Esophagus muscularis mucosa (tissue), 4 donors: Measurements from ENCODE around the gene SEPTIN5. TPM values are rescaled to one million over a fixed set of nuclear protein-coding genes. Genes with fewer than 3 reads are reported as not detected.

Experiments
- DNase-seq: peaks from one replicate; pipeline ENCODE4 v3.0.0-alpha.2; 2017; ENCODE audit errors: extremely low spot score
- H3K27ac ChIP-seq, 4 donors: fragments of 200-600 bp; sonication (generic); replicated peaks in 1 of 4; 1 replicate in 3 of 4; 2 replicates in 1 of 4; pipeline ENCODE4 v1.5.1; 2016 to 2019; ENCODE audit warnings: mild to moderate bottlenecking in 1 of 4
- H3K27me3 ChIP-seq, 4 donors: fragments of 200-600 bp; sonication (generic); one replicate each; pipeline versions ENCODE4 v1.5.1 to v1.6.0; 2016 to 2019
- H3K36me3 ChIP-seq, 4 donors: fragments of 200-600 bp; sonication (generic); one replicate each; pipeline ENCODE4 v1.5.1; 2016 to 2019
- H3K4me1 ChIP-seq, 4 donors: fragments of 200-600 bp; sonication (generic); one replicate each; pipeline ENCODE4 v1.5.1; 2016 to 2019
- H3K4me3 ChIP-seq, 4 donors: fragments of 200-600 bp; sonication (generic); 1 replicate in 2 of 4; 2 replicates in 2 of 4; pipeline ENCODE4 v1.5.1; 2016 to 2019; ENCODE audit warnings: mild to moderate bottlenecking in 4 of 4, moderate library complexity in 1 of 4
- H3K9me3 ChIP-seq, 4 donors: fragments of 200-600 bp; sonication (generic); 1 replicate in 3 of 4; 2 replicates in 1 of 4; pipeline ENCODE4 v1.5.1; 2016 to 2019
- EP300 ChIP-seq: sonication (generic); formaldehyde crosslinking; IDR thresholded peaks from one replicate; pipeline ENCODE4 v1.6.1; 2017; ENCODE audit warnings: antibody characterized with exemption
- POLR2A ChIP-seq: fragments of 450-650 bp; IDR thresholded peaks from one replicate; pipeline ENCODE4 v1.6.1; 2017; ENCODE audit warnings: antibody characterized with exemption, moderate library complexity, mild to moderate bottlenecking, low read depth
- POLR2AphosphoS5 ChIP-seq, 2 donors: sonication (generic); formaldehyde crosslinking; IDR thresholded peaks; one replicate each; pipeline ENCODE4 v1.6.1; 2017; ENCODE audit warnings: antibody characterized with exemption in 2 of 2
- WGBS: methylation state at CpG from one replicate; pipeline ENCODE4 v1.1.5; 2018; 5-methylcytosine and 5-hydroxymethylcytosine counted together
- intact Hi-C: fragments of 100-400 bp; cut with DNase I; formaldehyde crosslinking; loops from one replicate; pipeline ENCODE4 v1.15.1; 2023
- total RNA-seq, 4 donors: library from RNA; depleted of rRNA; stranded (reverse); fragments of >200 nt; gene quantifications; one replicate each; pipeline versions ENCODE4 v1.1.0 to v1.2.1, GENCODE V29; 2016
- TF ChIP-seq, protein P1 (sequence below), 3 experiments: fragments of 200-600 bp in 2 of 3; fragments of 450-650 bp in 1 of 3; sonication (generic) in 2 of 3; IDR thresholded peaks; one replicate each; pipeline ENCODE4 v1.5.1; 2017 to 2019; ENCODE audit warnings: antibody characterized with exemption in 3 of 3, mild to moderate bottlenecking in 2 of 3, moderate library complexity in 1 of 3

Gene SEPTIN5
- total RNA-seq, 4 donors from 2014 or later = 4.2 to 55.4 (median 20.6) TPM

DNA sequence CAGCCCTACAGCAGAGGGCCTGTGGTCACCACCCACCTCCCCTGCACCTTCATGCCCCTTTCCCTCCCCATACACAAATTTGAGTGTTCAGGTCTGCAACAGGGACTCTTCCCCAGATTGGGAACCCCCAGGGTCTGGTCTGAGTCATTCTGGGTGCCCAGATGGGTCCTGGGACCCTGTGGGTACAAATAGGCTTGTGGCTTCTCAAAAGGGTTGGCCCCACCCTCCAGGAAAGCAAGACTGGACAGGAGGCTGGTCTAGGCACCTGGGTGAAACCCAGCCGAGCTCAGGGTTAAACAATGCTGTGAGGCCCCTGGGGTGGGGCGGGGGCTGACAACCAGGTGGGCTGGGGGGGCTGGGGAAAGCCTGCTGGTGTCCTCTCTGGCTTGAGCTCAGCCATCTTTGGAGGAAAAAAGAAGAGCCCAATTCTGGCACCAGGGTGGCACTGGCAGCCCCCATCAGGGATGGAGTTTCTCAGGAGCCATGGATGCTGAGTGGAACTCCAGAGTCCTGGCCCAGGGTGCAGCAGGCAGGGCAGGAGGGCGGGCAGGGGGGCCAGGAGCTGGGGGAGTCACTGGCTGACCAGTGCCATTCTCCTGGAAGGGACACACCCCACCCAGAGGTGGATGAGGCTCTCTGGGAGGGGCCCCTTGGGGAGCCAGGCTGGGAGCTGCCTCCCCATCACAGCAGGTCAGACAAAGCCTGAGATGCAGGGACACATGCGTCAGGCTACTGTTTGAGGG lies 1.1 kb downstream of the SEPTIN5 start:
- peaks cover 34 to 61% (median 46%) of the 10 kb centered on the region in 4 donors for H3K4me1 ChIP-seq
- no peaks in the 10 kb centered on the region for H3K9me3 ChIP-seq
- TF ChIP-seq POLR2A (no peak), EP300 (no peak), POLR2AphosphoS5 (IDR thresholded peaks at IDR 0.05) (no peak)
- TF ChIP-seq, protein P1, sequence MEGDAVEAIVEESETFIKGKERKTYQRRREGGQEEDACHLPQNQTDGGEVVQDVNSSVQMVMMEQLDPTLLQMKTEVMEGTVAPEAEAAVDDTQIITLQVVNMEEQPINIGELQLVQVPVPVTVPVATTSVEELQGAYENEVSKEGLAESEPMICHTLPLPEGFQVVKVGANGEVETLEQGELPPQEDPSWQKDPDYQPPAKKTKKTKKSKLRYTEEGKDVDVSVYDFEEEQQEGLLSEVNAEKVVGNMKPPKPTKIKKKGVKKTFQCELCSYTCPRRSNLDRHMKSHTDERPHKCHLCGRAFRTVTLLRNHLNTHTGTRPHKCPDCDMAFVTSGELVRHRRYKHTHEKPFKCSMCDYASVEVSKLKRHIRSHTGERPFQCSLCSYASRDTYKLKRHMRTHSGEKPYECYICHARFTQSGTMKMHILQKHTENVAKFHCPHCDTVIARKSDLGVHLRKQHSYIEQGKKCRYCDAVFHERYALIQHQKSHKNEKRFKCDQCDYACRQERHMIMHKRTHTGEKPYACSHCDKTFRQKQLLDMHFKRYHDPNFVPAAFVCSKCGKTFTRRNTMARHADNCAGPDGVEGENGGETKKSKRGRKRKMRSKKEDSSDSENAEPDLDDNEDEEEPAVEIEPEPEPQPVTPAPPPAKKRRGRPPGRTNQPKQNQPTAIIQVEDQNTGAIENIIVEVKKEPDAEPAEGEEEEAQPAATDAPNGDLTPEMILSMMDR (IDR thresholded peaks at IDR 0.05) = no peak
- peak overlapping the region; percentile 64 to 83 (median 70) for H3K4me3 ChIP-seq
- H3K27me3 ChIP-seq = peaks cover 0 to 63% (median 2%) of the 10 kb centered on the region in 4 donors
- peak overlapping the region in 1 of 4 donors; percentile 61 for H3K27ac ChIP-seq
- no peak for DNase-seq
- H3K36me3 ChIP-seq = peaks cover 0 to 6% (median 3%) of the 10 kb centered on the region in 4 donors
- 100% methylated on average over 2 of the region's 4 CpGs for WGBS
- intact Hi-C loops = no loop called here

DNA sequence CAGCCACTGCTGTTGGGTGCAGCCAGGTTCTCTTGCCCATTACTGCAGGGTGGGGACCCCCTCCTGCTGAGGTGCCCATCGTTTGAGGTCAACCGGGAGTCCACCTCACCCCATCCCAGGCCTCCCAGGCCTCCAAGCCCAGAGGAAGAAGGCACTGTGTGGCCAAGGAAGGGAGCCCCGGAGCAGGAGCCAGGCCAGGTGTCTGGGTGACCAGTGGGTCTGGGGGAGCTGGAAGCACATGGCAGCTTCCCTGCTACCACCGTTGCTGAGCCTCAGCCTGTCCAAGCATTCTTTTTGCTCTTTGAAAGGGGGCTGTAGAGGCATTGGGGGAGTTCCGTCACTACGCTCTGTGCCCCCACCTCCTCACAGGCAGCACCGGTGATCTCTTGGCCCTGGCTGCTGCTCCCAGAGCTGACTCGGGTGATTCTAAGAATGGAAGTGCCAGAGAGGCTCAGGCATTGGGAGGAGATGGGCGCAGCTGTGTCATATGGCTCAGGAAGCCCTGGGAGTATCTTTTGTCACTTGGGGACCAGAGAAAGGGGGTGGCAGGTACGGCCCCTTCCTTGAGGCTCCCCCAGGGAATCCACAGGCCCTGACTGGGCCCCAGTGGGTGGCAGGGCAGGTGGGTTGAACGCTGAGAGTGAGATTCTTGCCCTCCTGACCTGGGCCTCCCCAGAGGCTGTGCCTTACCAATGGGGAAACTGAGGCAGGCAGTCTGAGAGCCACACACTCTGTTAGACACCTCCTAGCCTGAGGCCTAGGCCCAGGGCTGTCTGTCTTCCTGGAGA lies 1.9 kb downstream of the SEPTIN5 start:
- no peak for DNase-seq
- H3K27ac ChIP-seq = no peak overlapping the region
- no peak overlapping the region for H3K4me3 ChIP-seq
- peaks cover 0 to 69% (median 2%) of the 10 kb centered on the region in 4 donors for H3K27me3 ChIP-seq
- peaks cover 0 to 15% (median 11%) of the 10 kb centered on the region in 4 donors for H3K36me3 ChIP-seq
- H3K9me3 ChIP-seq = no peaks in the 10 kb centered on the region
- peaks cover 40 to 61% (median 46%) of the 10 kb centered on the region in 4 donors for H3K4me1 ChIP-seq
- intact Hi-C loops = no loop called here
- TF ChIP-seq POLR2AphosphoS5 (IDR thresholded peaks at IDR 0.05) (no peak), EP300 (no peak), POLR2A (no peak)
- TF ChIP-seq, protein P1 (IDR thresholded peaks at IDR 0.05) = no peak
- WGBS = 87% methylated on average over 7 of the region's 11 CpGs

DNA sequence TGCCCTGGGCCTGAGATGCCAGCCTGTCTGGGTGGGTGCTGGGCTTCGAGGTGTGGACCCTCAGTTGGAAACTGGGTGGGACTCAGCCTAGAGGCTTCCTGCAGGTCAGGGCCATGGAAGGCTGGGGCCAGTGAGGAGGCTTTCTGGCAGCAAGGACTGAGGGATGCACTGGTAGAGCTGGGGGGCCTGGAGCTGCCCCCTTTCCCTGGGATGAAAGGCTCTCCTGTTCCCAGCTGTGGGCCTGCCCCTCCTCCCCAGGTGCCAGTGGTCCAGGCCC lies 2.5 kb downstream of the SEPTIN5 start:
- Histone ChIP-seq H3K4me1 (peaks cover 43 to 61% (median 46%) of the 10 kb centered on the region in 4 donors), H3K9me3 (no peaks in the 10 kb centered on the region), H3K36me3 (peaks cover 0 to 20% (median 16%) of the 10 kb centered on the region in 4 donors), H3K4me3 (no peak overlapping the region), H3K27me3 (peaks cover 0 to 75% (median 2%) of the 10 kb centered on the region in 4 donors), H3K27ac (no peak overlapping the region)
- TF ChIP-seq POLR2AphosphoS5 (IDR thresholded peaks at IDR 0.05) = no peak
- TF ChIP-seq, protein P1 (IDR thresholded peaks at IDR 0.05) = no peak
- no peak for TF ChIP-seq POLR2A
- TF ChIP-seq EP300 = no peak
- WGBS = 67% methylated on average over 1 of the region's 1 CpG
- no peak for DNase-seq
- intact Hi-C loops = no loop called here

DNA sequence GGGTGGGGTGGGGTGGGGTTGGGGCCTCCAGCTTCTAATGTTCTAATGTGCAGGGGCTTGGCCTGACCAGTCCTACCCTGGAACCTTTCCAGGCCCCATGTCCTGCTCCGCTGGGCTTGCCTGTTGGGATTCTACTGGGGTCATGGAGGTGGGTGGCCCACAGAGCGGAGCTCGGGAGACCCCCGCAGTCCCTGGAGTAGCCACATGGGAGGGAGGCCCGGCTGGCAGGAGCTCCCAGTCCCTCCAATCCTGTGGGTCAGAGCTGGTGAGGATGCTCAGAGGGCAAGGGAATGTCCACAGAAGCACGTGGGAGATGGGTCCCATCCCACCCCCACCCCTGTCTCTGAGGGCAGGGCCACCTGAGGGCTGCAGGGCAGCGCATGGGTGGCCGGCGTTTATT lies 2.9 kb downstream of the SEPTIN5 start:
- peaks cover 0 to 79% (median 3%) of the 10 kb centered on the region in 4 donors for H3K27me3 ChIP-seq
- no peak for DNase-seq
- H3K9me3 ChIP-seq = no peaks in the 10 kb centered on the region
- no peak for TF ChIP-seq POLR2A
- TF ChIP-seq EP300 = no peak
- TF ChIP-seq, protein P1 (IDR thresholded peaks at IDR 0.05) = no peak
- TF ChIP-seq POLR2AphosphoS5 (IDR thresholded peaks at IDR 0.05) = no peak
- H3K4me1 ChIP-seq = peaks cover 45 to 61% (median 47%) of the 10 kb centered on the region in 4 donors
- H3K4me3 ChIP-seq = peak overlapping the region in 1 of 4 donors; percentile 71
- H3K27ac ChIP-seq = no peak overlapping the region
- 77% methylated on average over 4 of the region's 9 CpGs for WGBS
- intact Hi-C loops = no loop called here
- H3K36me3 ChIP-seq = peaks cover 0 to 24% (median 20%) of the 10 kb centered on the region in 4 donors
